SK-N-MC (cell line): ENCODE data around the gene CEP162.

Source experiments
- EZH2 ChIP-seq: fragments of 200-600 bp; sonication (generic); IDR thresholded peaks from one replicate; pipeline ENCODE4 v1.6.1; 2017; ENCODE audit warnings: antibody characterized with exemption
- POLR2AphosphoS5 ChIP-seq: IDR thresholded peaks from 2 replicates; pipeline ENCODE4 v1.6.1; 2012; ENCODE audit warnings: mild to moderate bottlenecking, low read depth, low read length, borderline replicate concordance

GRCh38 chr6:84242265-84242664 lies 14.8 kb upstream of the CEP162 start:
- TF ChIP-seq EZH2: no peak
- no peak for TF ChIP-seq POLR2AphosphoS5
